ENCODE results near the gene GBF1.

Gene GBF1

DNA sequence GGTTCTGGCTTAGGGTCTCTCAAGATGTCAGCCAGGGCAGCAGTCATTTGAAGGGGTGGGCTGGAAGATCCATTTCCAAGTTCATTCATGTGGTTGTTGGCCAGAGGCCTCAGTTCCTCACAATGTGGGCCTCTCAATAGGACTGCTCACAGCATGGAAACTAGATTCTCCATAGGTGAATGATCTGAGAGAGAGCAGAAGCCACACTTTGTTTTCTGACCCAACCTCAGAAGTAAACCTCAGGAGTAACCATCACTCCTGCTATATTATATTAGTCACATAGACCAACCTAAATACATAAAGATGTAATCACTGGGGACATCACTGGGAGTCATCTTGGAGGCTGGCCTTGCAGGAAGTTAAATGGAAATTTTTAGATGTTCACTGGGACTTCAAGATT is 42.2 kb downstream of the GBF1 start:
- H3K9me3 ChIP-seq, result no peaks in the 10 kb centered on the region
- 0 out of 2 replicates have a peak, but pooled peaks cover 3% of the 10 kb centered on the region for H3K36me3 ChIP-seq
- H3K4me1 ChIP-seq, result peaks cover 3% of the 10 kb centered on the region
- no peak overlapping the region for H3K4me3 ChIP-seq (ENCODE audit: low read depth, low read length)
- no peaks in the 10 kb centered on the region for H3K27me3 ChIP-seq
- DNase-seq, result no peak
- TF ChIP-seq, protein P1, sequence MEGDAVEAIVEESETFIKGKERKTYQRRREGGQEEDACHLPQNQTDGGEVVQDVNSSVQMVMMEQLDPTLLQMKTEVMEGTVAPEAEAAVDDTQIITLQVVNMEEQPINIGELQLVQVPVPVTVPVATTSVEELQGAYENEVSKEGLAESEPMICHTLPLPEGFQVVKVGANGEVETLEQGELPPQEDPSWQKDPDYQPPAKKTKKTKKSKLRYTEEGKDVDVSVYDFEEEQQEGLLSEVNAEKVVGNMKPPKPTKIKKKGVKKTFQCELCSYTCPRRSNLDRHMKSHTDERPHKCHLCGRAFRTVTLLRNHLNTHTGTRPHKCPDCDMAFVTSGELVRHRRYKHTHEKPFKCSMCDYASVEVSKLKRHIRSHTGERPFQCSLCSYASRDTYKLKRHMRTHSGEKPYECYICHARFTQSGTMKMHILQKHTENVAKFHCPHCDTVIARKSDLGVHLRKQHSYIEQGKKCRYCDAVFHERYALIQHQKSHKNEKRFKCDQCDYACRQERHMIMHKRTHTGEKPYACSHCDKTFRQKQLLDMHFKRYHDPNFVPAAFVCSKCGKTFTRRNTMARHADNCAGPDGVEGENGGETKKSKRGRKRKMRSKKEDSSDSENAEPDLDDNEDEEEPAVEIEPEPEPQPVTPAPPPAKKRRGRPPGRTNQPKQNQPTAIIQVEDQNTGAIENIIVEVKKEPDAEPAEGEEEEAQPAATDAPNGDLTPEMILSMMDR (IDR thresholded peaks at IDR 0.05; ENCODE audit: low read depth, low read length), result no peak

- no peak for DNase-seq
- Histone ChIP-seq H3K27me3 (no peaks in the 10 kb centered on the region), H3K36me3 (0 out of 2 replicates have a peak, but pooled peaks cover 3% of the 10 kb centered on the region), H3K9me3 (no peaks in the 10 kb centered on the region), H3K4me3 (ENCODE audit: low read depth, low read length) (no peak overlapping the region), H3K4me1 (peaks cover 3% of the 10 kb centered on the region)
- TF ChIP-seq, protein P1 (IDR thresholded peaks at IDR 0.05; ENCODE audit: low read depth, low read length), result no peak
These were observed 42.7 kb downstream of the GBF1 start for GRCh38 chr10:102287991-102288390.

GRCh38 chr10:102289356-102289755 is 44.0 kb downstream of the GBF1 start:
- Histone ChIP-seq H3K4me3 (ENCODE audit: low read depth, low read length) (no peak overlapping the region), H3K27me3 (no peaks in the 10 kb centered on the region), H3K9me3 (no peaks in the 10 kb centered on the region), H3K36me3 (no peaks in the 10 kb centered on the region), H3K4me1 (peaks cover 3% of the 10 kb centered on the region)
- DNase-seq, result no peak
- TF ChIP-seq, protein P1 (IDR thresholded peaks at IDR 0.05; ENCODE audit: low read depth, low read length), result no peak

GRCh38 chr10:102289840-102290239 is 44.5 kb downstream of the GBF1 start:
- H3K36me3 ChIP-seq, result no peaks in the 10 kb centered on the region

GRCh38 chr10:102291221-102291905 is 46.0 kb downstream of the GBF1 start:
- Histone ChIP-seq H3K4me3 (ENCODE audit: low read depth, low read length) (no peak overlapping the region), H3K9me3 (no peaks in the 10 kb centered on the region), H3K4me1 (peaks cover 3% of the 10 kb centered on the region), H3K36me3 (no peaks in the 10 kb centered on the region), H3K27me3 (no peaks in the 10 kb centered on the region)
- TF ChIP-seq, protein P1 (IDR thresholded peaks at IDR 0.05; ENCODE audit: low read depth, low read length), result no peak
- DNase-seq, result no peak

More at GRCh38 chr10:102289840-102290239, 44.5 kb downstream of the GBF1 start:
- no peak for DNase-seq
- H3K9me3 ChIP-seq, result no peaks in the 10 kb centered on the region
- H3K4me1 ChIP-seq, result peaks cover 3% of the 10 kb centered on the region
- TF ChIP-seq, protein P1 (IDR thresholded peaks at IDR 0.05; ENCODE audit: low read depth, low read length), result no peak
- H3K4me3 ChIP-seq (ENCODE audit: low read depth, low read length), result no peak overlapping the region
- no peaks in the 10 kb centered on the region for H3K27me3 ChIP-seq

DNA sequence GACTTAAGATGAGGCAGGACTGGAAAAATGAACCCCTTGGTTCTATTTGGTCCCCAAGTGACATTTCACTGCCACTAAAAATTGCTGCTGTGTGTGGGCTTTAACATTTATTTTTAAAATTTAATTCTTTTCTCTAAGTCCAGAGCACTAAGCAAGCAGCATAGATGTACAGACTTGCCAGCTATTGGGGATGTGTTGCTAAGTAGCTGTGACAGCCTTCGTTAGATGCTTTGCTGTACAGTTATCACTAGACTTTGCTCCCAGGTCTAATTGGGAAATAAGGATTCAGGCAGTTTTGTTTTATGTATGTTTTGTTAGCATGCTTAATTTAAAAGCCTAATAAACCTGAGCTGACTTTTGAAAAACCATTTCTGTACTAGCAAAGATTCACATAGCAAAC is 51.8 kb downstream of the GBF1 start:
- Histone ChIP-seq H3K4me1 (no peaks in the 10 kb centered on the region), H3K36me3 (no peaks in the 10 kb centered on the region), H3K27me3 (no peaks in the 10 kb centered on the region), H3K4me3 (ENCODE audit: low read depth, low read length) (no peak overlapping the region), H3K9me3 (no peaks in the 10 kb centered on the region)
- TF ChIP-seq, protein P1 (IDR thresholded peaks at IDR 0.05; ENCODE audit: low read depth, low read length), result no peak
- no peak for DNase-seq
